HCT116 (cell line): ENCODE measurements around the gene GCDH.
"Not testable (repeated sequence)": the region's sequence is repeated elsewhere in the genome, so short reads cannot be mapped to it uniquely, and the experiment has no call there.

Experiments used
- TCF7L2 ChIP-seq: IDR thresholded peaks from 2 replicates; pipeline ENCODE4 v1.7.0; 2011; ENCODE audit warnings: borderline replicate concordance, inconsistent platforms; ENCODE audit not compliant: insufficient read depth, insufficient read length; ENCODE audit errors: extremely low read depth
- TF ChIP-seq, protein P1 (sequence below), 3 experiments: fragments of 200-600 bp in 1 of 3; sonication (generic) in 1 of 3; IDR thresholded peaks in 2 of 3; conservative IDR thresholded peaks in 1 of 3; 2 replicates each; pipeline ENCODE4 v1.5.1; 2012 to 2017; ENCODE audit warnings: low read depth in 2 of 3, low read length in 2 of 3, antibody characterized with exemption in 1 of 3, borderline replicate concordance in 1 of 3, control low read depth in 1 of 3, mild to moderate bottlenecking in 1 of 3, mixed read lengths in 1 of 3, mixed run types in 1 of 3, moderate library complexity in 1 of 3; ENCODE audit not compliant: insufficient read depth in 1 of 3

DNA sequence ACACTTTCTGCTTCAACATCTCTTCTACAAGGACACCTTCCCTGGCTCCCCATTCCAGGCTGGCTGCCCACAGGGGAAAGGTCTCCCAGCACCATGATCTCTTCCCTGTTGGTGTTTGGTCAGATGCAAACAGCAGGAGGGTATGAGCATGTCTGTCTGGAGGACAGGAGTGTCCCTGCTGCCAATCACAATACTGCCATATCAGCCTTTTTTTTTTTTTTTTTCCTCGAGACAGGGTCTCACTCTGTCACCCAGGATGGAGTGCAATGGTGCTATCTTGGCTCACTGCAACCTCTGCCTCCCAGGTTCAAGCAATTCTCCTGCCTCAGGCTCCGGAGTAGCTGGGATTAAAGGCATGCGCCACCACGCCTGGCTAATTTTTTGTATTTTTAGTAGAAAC lies 24.9 kb downstream of the GCDH start:
- TF ChIP-seq TCF7L2: not testable (repeated sequence)
- TF ChIP-seq, protein P1, sequence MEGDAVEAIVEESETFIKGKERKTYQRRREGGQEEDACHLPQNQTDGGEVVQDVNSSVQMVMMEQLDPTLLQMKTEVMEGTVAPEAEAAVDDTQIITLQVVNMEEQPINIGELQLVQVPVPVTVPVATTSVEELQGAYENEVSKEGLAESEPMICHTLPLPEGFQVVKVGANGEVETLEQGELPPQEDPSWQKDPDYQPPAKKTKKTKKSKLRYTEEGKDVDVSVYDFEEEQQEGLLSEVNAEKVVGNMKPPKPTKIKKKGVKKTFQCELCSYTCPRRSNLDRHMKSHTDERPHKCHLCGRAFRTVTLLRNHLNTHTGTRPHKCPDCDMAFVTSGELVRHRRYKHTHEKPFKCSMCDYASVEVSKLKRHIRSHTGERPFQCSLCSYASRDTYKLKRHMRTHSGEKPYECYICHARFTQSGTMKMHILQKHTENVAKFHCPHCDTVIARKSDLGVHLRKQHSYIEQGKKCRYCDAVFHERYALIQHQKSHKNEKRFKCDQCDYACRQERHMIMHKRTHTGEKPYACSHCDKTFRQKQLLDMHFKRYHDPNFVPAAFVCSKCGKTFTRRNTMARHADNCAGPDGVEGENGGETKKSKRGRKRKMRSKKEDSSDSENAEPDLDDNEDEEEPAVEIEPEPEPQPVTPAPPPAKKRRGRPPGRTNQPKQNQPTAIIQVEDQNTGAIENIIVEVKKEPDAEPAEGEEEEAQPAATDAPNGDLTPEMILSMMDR (IDR thresholded peaks at IDR 0.05 in 2 of 3, conservative IDR thresholded peaks at IDR 0.05 in 1 of 3; ENCODE audit: borderline replicate concordance in 1 of 3, insufficient read depth in 1 of 3, low read depth in 2 of 3, low read length in 2 of 3): not testable (repeated sequence)
